CD4-positive, alpha-beta T cell treated with Interleukin-1 beta for 1 hour (primary cell): ENCODE data around the gene ISX.

Experiments
- DNase-seq, 2 donors: peaks; one replicate each; pipeline ENCODE4 v3.0.0-alpha.2; 2020 to 2022

ISX gene

DNA sequence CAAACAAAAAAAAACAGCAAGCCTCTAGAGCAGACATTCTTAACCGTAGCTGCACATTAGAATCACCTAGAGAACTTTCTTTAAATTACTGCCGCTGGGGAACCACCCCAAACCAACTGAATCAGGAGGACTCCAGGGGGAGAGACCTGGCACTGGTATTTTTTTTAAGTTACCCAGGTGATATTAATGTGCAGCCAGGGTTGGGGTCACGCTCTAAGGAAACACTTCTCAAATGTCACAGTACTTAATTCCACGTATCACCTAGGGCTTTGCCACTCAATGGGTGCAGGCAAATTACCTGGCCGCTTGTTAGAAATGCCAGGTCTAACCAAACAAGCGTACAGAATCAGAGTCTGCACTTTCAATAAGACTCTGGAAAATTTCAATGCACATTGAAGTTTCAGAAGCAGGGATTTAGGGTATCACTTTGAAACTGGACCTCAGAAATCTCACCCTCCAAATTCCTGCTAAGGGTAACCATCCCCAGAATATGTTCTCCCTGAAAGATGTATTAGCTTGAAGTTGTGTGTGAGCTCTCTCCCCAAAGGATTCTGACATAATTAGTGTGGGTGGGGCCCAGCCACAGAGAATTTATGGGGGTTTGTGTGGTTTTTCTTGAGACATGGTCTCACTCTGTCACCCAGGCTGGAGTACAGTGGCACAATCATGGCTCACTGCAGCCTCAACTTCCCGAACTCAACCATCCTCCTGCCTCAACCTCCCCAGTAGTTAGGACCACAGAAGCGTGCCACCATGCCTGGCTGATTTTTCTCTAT is 12.7 kb upstream of the ISX start:
- no peak for DNase-seq

DNA sequence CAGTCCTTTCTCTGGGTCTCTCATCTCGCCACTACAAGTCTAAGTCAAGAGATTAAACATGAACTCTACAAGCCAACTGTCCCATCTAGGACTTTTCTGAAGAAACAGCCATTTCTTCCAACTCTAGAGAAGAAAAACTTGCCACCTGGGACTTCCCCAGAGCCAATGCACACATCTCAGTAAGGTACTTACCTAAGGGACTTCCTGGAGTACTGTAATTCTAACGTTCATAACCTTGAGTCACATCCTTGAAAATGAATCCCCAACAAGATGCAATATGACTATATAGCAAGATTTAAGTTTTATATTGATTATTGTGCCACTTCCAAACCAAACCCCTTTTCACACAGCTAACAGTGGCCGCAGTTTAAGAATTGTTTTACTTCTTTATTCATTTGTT is 11.9 kb upstream of the ISX start:
- no peak for DNase-seq

DNA sequence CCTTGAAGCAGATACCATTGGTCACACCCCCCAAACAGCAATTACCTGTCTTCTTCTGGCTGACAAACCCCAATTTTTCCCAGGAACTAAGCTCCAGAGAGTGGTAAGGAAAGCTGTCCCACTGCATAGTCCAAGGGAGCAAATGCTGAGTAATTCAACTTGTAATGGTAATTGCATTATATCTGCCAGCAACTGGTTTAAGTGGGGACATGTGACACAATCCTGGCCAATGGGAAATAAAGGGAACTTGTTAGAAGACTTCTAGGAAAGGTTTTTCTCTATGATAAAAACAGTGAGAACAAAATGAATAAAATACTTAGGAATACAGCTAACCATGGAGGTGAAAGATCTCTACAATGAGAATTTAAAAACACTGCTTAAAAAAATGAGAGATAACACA is 9.5 kb upstream of the ISX start:
- no peak for DNase-seq

DNA sequence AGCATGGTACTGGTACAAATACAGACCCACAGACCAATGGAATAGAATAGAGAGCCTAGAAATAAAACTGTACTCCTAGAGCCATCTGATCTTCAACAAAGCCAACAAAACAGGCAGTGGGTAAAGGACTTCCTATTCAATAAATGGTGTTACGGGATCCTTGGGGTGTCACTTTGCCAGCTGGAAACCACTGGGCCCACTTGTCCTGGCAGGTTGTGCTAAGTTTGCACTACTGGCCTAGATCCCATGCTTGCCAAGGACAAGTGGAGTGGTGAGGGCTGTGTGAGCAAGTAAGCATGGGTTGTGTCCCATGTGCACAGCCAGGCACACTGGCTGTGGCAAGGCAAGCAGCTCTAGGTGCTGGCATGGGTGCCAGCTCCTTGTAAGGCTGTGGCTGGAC is 8.8 kb upstream of the ISX start:
- DNase-seq, result no peak

DNA sequence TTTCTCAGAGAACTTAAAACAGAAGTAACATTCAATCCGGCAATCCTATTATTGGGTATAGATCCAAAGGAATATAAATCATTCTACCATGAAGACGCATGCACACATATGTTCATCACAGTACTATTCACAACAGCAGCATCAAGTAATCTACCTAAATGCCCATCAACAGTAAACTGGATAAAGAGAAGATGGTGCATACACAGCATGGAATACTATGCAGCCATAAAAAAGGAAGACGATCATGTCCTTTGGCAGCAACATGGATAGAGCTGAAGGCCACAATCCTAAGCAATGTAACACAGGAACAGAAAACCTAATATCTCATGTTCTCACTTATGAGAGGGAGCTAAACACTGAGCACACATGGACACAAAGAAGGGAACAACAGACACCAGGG is 6.3 kb upstream of the ISX start:
- no peak for DNase-seq

DNA sequence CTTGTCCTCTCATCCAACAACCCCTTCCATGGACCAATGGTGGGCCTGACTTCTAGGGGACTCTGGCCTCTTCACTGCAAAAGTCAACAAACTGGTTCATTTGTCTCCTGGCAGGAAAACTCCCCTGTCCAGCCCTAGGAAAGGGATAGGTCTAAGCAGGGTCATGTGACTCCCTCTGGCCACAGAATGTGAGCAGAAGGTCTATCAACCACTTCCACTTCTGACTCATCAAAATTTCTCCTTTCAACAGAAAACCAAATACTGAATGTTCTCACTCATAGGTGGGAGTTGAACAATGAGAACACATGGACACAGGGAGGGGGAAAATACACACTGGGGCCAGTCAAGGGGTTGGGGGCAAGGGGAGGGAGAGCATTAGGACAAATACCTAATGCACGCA is 1.3 kb upstream of the ISX start:
- DNase-seq, result no peak

DNA sequence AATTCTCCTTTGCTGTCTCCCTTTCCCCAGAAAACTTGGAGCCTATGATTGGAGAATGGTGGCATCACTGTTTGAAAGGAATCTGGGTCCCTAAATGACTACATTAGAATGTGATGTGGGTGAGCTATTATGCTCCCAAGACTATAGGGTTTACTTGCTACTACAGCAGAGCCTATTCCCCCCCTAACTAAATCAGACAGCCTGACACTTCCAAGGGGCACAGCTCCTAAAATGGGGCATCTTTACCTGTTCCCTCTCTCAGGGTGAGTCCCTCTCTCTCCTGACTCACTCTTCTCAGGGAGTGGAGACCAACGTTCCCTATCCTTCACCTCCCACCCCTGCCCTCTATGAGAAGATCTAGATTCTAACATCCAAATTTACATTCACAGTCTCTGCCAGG is 775 bp upstream of the ISX start:
- DNase-seq, result no peak

DNA sequence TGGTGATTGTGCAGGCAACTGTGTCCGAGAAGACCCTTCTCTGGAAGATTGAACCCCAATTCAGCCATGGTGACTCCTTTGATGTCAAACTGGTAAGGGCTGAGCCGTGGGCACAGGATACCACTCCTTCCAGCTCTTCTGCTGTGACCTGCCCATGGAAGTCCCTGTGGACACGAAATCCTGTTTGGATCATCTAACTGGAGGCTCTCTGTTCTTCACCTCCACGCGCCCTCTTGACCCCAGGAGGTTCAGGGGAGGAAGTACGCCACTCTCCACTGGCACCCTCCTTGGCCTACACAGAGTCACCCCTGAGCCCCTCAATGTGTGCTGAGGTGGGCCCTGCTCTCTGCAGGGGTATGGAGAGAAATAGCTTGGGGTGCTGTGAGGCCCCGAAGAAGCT is 810 bp downstream of the ISX start:
- DNase-seq, result no peak

DNA sequence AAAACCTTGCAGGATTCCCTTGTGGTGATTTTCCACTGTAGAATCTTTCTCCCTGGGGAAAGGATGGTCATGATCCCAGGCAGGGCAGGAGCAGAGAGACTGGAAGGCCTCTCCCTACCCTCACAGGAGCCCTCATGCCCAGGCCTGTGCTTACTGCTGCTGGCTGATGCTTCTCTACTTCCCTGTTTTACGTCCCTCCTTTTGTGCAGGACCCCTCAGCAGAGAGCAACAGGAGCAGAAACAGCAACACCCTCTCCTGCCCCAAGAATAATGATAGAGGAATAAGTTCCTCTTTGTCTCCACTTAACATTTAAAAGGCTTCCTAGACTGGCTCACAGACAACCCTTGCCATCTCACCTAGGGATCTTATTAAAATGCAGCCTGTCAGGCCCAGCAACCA is 3.6 kb downstream of the ISX start:
- DNase-seq, result no peak

DNA sequence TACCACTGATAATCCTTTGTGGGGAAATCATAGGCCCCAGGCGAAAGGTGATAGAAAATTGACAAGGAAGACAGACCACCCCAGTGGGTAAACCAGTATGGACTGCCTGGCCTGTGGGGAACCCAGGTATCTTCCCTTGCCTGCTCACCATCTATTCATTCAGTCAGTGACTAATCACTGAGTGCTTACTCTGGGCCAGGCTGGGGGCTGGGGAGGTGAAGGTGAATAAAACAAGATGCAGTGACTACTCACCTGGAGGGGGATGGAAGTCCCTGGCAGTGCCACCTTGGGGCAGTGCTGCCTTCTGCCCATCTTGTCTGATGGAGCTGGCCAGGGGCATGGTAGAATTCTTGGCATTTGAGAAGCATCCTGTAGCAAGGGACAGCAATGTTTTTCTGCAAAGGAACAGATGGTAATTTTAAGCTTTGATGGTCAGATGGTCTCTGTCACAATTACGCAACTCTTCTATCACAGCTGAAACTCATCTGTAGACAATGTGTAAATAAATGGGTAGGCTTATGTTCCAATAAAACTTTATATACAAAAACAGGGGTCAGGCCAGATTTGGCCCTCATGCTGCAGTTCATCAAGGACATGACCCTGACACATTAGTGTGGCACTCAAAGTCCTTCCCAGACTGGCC is 4.6 kb downstream of the ISX start:
- no peak for DNase-seq

DNA sequence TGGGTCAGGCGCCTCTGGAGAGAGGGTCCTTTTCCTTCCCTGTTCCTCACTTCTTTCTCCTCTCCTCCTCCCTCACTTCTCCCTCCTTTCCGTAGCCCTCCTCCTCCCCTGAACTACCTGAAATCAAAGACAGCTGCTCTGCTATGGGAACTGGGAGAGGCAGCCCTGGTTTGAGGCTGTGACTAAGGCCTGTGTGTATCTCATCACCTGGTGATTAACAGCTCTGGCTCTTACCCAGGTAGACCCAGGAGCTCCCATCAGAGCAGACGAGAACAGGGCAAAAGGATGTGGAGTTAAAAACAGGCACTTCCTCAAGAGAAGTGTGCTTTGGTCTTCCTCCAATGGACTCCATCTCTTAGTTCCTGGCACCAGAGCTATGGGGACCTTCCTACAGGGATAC is 5.8 kb downstream of the ISX start:
- no peak for DNase-seq

DNA sequence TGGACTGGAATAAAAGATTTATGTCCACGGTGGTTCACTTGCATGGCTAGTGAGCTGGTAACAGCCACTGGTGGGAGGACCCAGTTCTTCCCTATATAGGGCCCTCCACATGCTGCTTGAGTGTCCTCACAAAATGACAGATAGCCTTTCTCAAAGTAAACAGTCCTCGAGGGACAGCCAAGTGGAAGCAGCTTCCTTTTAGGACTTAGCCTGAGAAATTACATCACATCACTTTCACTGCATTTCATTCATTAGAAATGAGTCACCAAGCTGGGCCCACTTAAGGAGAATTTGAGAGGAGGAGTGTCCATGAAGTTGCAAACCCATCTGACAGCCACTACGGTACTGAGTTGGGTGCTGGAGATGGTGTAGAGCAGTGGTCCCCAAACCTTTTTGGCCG is 7.0 kb downstream of the ISX start:
- DNase-seq, result no peak

DNA sequence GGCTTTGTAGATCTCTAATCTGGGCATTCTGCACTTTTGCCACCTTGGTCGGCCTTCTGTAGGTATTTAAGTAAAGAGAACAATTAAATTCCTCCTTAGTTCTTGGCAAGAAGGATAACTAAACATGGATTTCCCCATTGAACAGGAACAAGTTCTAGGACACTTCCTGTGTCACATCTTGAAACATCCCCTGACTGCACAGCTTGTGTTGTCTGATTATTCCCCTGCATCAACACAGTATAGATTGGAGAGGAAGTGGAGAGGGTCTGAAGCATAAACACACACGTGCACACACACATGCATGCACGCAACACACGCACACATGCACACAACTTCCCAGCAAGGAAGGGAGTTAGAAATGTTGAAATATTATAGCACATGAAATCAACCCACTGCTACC is 8.6 kb downstream of the ISX start:
- no peak for DNase-seq

DNA sequence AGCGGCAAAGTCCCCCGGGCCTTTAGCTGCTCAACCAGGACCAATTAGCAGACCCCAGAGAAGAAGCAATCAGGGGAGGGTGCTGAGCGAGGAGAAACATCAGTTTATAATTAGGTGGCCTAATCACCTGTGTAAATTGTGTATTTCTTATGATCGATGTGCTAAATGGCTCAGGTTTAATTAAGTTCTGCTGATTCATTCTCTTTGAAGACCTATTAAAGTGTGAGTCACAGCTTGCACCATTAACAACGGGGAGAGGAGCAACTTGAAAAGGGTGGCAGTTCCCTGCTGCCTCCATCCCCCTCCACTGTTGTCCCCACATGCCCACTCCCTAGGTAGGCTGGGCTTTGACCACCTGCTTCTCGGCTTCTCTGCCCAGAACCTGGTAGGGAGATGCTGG is 10.7 kb downstream of the ISX start:
- DNase-seq, result no peak

DNA sequence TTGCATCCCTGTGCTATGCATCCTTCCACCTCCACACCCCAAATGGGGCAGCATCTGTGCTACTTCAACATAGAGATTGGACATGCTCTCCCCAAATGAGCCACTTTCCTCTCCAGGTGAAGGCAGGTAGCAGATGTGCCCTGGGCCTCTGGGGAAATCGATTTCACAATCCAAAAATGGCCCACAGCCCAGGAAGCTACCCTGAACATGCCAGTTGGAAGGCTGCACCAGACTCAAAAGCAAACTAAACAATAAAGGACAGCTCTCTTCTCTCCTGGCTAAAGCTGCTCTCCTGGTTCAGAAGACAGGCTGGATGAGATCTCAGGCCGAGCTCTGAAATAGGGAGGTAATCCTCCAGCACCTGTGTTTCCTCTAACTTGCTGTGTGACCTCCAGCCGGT is 19.7 kb downstream of the ISX start:
- no peak for DNase-seq

DNA sequence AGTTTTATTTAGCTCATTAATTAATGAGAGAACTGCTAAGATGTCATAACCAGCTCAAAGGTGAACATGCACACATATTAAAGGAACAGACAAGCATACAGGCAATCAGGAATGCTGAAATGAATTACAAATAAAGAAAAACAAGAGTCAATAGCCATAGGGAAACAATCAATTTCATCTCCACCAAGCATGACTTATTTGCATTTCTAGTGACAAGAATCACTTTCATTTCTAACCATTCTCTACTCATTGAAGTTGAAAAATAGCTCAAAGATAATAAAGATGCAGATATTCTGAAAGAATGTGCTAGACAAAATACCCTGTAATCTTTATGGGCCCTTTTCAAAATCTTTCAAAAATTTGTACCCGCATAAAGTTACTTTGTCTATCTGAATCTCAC is 23.2 kb downstream of the ISX start:
- no peak for DNase-seq

DNA sequence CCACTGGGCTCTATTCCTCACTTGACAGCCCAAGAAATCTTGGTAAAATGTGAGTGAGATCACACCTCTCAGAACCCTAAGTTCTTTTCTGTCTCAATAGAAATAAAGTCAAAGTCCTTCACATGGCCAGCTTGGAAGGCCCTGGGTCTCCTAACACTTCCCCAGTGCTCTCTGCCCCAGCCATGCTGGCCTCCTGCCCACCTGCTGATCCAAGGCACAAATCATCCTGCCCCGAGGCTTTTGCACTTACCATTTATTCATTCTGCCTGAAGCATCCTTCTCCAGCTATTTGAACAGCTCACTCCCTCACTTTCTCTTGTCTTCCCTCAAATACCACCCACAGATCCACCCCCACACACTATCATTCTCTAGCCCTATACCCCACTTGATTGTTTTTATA is 26.4 kb downstream of the ISX start:
- no peak for DNase-seq

DNA sequence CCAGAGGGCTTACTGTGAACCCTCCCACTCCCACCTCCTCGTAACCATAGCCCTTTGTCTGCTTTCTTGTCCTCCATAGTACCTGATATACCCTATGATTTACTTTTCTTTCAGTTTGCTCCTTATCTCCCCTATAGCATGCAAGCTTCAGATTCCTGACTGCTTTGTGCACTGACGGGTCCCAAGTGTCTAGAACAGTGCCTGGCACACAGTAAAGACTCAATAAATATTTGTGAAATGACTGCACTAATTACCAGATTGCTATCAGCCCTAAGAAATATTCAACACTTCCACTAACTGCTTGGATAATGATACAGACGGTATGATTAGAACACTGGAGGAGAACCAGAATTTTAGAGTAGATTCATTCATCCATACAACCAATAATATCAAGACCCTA is 33.0 kb downstream of the ISX start:
- no peak for DNase-seq

DNA sequence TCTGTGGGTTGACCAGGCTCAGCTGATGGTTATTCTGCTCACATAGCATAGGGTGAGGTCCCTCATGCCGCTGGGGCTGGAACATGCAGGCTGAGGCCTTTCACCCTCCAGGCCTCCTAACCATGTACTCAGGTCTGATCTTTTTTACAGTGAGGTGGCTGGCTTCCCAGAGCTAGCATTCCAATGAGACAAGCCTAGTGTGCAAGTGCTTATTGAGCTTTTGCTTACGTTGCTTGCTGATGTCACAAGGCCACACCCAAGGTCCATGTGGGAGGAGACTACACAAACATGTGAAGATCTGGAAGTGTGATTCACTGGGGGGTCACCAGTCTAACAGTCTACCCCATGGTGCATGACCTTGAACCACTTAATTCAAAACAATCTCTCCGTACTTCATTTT is 33.9 kb downstream of the ISX start:
- DNase-seq, result no peak

DNA sequence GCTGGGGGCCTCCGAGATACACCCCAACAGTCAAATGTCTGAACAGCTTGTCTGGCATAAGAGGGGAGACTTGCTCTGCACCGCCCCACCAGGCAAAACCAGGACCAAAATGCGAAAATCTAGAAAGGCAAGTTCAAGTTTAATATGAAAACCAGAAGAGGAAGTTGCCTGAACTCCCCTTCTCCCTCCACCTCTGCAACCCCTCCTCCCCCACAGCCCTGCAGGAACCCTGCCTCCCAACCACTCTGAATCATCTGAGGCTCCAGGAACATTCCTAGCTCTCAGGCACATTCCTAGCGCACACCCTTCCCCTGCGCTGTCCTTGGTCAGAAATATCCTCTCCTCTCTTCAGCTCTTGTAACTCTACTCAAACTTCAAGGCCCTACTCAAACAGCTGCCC is 36.7 kb downstream of the ISX start:
- DNase-seq, result no peak

DNA sequence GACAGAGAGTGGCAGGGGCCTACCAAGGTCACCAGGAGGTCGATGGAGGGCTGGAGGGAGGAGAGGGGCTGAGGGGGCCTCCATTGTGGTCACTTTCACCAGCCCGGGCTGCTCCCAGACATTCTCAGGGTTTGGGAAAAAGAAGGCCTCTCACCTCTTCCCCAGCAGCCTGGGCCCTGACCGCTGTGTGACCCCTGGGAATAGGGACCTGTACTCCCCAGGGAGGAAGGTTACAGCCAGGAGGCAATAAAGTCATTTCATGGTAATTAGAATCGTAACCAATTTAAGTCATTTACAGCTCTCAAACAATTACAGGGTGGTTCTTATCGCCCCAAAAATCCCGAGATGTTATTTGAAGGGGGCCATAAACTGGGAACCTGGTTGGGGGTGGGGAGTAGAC is 37.8 kb downstream of the ISX start:
- DNase-seq, result no peak

DNA sequence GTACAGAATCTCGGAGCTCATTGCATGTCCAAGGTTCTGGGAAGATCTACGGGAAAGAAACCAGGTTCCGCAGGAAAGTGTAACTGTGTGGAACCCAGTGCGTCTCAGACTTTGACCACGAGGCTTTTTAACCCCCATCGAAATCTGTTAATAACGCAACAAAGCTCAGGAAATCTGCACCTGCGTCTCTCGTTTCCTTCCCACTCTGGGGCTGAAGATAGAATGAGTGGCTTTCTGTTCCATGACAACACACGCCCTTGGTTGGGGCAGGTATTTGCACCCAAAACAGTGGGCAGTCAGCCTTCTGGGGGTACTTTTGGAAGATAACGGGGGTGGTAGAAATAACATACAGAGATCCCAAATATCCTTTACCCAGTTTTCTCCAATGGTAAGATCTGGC is 38.5 kb downstream of the ISX start:
- DNase-seq, result no peak

DNA sequence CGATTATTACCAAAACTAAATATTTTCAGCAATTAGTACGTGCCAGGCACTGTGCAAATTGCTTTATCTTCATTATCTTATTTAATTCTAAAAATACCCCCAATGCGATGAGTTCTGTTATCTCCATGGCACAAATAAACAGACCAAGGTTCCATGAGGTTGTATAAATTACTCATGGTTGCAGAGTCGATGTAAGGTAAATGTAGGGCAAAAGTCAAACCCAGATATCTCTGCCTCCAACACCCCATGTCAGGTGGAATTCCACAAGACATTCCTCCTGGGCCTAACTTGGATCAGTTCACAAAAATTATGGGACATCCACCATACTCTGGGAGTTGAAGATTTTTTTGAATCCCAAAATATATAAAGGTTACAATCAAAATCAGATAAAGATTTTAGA is 43.7 kb downstream of the ISX start:
- no peak for DNase-seq

DNA sequence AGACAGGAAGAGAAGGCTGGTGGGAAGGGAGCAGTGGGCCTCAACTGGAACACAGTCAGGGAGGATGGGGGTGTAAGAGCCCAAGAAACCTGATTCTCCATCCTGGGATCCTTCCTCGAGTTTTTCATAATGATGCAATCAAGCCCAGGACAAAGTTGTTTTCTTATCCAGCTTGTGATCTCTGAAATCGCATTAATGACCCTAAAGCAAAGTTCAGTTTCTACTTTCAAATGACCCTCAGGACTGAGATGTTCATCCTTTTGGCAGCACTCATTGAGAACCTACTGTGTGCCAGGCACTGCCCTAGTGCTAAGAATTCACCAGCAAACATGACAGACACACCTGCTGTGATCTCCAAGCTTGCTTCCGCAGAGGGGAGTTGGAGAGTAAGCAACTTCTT is 45.3 kb downstream of the ISX start:
- DNase-seq, result no peak

DNA sequence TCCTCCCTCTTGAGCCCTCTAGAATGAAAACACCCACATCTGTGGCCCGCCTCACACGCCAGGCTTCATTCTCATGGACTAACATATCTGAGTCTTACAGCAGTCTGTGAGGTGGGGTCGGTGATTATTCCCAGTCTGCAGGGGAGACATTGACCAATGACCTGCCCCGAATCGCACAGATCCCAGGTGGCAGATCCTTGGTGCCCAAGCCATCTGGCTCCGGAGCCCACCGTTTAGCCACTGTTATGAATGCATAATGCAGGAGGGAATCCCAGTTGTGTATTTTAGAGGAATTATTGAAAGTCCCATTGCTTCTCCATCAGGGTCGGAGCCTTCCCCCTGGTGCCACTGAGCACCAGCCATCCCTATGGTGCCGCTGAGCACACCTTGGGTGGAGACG is 47.4 kb downstream of the ISX start:
- DNase-seq, result no peak
